VCaP (cell line): ENCODE results near the gene ZNF585A.
"Not testable (repeated sequence)": the region's sequence is repeated elsewhere in the genome, so short reads cannot be mapped to it uniquely, and the experiment has no call there.

Source experiments
- H3K27ac ChIP-seq: fragments of 450-650 bp; 2 replicates; pipeline ENCODE4 v1.5.1; 2017
- CTCF ChIP-seq: fragments of 450-650 bp; conservative IDR thresholded peaks from 2 replicates; pipeline ENCODE4 v1.5.1; 2017; ENCODE audit warnings: mild to moderate bottlenecking, moderate library complexity

Gene ZNF585A

DNA sequence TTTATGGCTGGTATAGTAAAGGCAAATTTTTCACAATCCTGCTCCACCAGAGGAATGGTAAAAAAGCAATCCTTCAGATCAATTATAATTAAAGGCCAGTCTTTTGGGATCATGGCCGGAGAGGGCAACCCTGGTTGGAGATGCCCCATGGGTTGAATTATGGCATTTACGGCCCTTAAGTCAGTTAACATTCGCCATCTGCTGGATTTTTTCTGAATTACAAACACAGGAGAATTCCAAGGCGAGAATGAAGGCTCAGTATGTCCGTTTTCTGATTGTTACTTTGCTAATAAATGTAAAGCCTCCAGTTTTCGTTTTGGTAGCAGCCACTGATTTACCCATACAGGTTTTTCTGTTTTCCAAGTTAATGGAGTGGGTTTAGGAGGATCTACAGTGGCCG lies 60.7 kb downstream of the ZNF585A start:
- H3K27ac ChIP-seq, result not testable (repeated sequence)
- peak; percentile 76 for TF ChIP-seq CTCF

GRCh38 chr19:37104135-37104534 lies 68.4 kb downstream of the ZNF585A start:
- H3K27ac ChIP-seq, result not testable (repeated sequence)

GRCh38 chr19:37098570-37098969 lies 73.9 kb downstream of the ZNF585A start:
- no peak for TF ChIP-seq CTCF
- H3K27ac ChIP-seq, result no peak overlapping the region

- no peak for TF ChIP-seq CTCF
Observed at GRCh38 chr19:37095859-37096258, 76.6 kb downstream of the ZNF585A start.

More at GRCh38 chr19:37095859-37096258, 76.6 kb downstream of the ZNF585A start:
- no peak overlapping the region for H3K27ac ChIP-seq
